Measurements from ENCODE around the gene PDE7B.

PDE7B gene

GRCh38 chr6:135938576-135939207, 87.2 kb downstream of the PDE7B start:
- no peak for FAIRE-seq

GRCh38 chr6:135939208-135939591, 87.7 kb downstream of the PDE7B start:
- no peak for FAIRE-seq

- FAIRE-seq: no peak
Observed at GRCh38 chr6:135940616-135941167, 89.2 kb downstream of the PDE7B start.

GRCh38 chr6:135941275-135942025, 89.9 kb downstream of the PDE7B start:
- FAIRE-seq: no peak

GRCh38 chr6:135944120-135944519, 92.6 kb downstream of the PDE7B start:
- no peak for FAIRE-seq

GRCh38 chr6:135946674-135947073, 95.2 kb downstream of the PDE7B start:
- no peak for FAIRE-seq

- FAIRE-seq: no peak
Observed at GRCh38 chr6:135950669-135951068, 99.2 kb downstream of the PDE7B start.

GRCh38 chr6:135951169-135951568, 99.7 kb downstream of the PDE7B start:
- FAIRE-seq: no peak

GRCh38 chr6:135953818-135954217, 102.3 kb downstream of the PDE7B start:
- no peak for FAIRE-seq

GRCh38 chr6:135955099-135955498, 103.6 kb downstream of the PDE7B start:
- no peak for FAIRE-seq

- no peak for FAIRE-seq
Observed at GRCh38 chr6:135962731-135963130, 111.2 kb downstream of the PDE7B start.

- no peak for FAIRE-seq
Observed at GRCh38 chr6:135970750-135971149, 119.2 kb downstream of the PDE7B start.

GRCh38 chr6:135971351-135971750, 119.8 kb downstream of the PDE7B start:
- no peak for FAIRE-seq

- no peak for FAIRE-seq
Observed at GRCh38 chr6:135972150-135972549, 120.6 kb downstream of the PDE7B start.

- FAIRE-seq: no peak
Observed at GRCh38 chr6:135972586-135972985, 121.1 kb downstream of the PDE7B start.

- FAIRE-seq: no peak
Observed at GRCh38 chr6:135974426-135974825, 122.9 kb downstream of the PDE7B start.

GRCh38 chr6:135976585-135976984, 125.1 kb downstream of the PDE7B start:
- FAIRE-seq: no peak

- no peak for FAIRE-seq
Observed at GRCh38 chr6:135983093-135983492, 131.6 kb downstream of the PDE7B start.

- no peak for FAIRE-seq
Observed at GRCh38 chr6:135983718-135984343, 132.3 kb downstream of the PDE7B start.

- no peak for FAIRE-seq
Observed at GRCh38 chr6:135985471-135985870, 134.0 kb downstream of the PDE7B start.

- FAIRE-seq: no peak
Observed at GRCh38 chr6:135987226-135987625, 135.7 kb downstream of the PDE7B start.

- FAIRE-seq: no peak
Observed at GRCh38 chr6:135990439-135990838, 138.9 kb downstream of the PDE7B start.

GRCh38 chr6:135990855-135991464, 139.5 kb downstream of the PDE7B start:
- no peak for FAIRE-seq
